CD4-positive, alpha-beta T cell treated with Interleukin-17A for 4 hours (primary cell): ENCODE data around the gene THSD8.

ENCODE experiments used
- DNase-seq: peaks from one replicate; pipeline ENCODE4 v3.0.0-alpha.2; 2020; ENCODE audit warnings: mixed read lengths

THSD8 gene

DNA sequence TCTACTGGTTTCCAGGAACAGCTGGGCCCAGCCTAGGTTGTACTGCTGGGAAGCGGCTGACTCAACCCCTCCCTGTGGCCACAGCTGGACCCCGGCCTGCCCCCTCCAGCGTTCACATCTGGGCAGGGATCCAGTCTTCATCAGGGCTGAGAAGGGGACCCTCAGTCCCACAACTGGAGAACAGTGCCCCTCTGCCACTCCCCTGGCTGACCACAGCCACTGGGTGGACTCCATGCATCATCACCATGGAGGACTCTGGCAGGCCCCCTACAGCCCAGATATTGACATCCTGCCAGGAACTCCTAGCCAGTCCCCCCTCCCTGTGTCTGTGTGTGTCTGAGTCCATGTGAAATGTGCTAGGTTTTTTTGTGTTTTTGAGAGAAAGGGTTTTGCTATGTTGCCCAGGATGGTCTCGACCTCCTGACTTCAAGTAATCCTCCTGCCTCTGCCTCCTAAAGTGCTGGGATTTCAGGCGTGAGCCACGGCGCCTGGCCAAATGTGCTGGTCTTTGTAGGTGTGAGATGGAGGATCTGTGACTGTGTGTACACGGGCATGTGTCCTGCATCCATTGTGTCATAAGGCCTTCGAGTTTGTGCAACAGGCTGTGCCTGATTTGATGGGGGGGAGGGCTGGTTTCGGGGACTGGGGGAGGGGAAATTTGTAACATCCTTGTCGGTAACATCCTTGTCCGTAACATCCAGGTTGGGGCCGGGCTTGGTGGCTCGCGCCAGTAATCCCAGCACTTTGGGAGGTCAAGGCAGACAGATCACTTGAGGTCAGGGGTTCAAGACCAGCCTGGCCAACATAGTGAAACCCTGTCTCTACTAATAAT, 22.5 kb upstream of the THSD8 start:
- DNase-seq: no peak

DNA sequence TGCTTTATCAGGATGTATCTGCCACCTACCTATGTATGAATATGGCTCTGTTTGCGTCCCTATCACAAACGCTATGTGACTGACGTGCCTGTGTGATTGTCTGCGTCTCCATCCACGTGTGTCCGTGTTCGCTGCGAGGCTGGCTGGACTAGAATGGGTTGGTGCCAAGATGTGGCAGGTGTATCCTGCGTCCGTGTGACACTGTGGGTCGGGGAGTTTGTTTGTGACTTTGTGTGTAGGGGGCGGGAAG, 19.8 kb upstream of the THSD8 start:
- DNase-seq: no peak

DNA sequence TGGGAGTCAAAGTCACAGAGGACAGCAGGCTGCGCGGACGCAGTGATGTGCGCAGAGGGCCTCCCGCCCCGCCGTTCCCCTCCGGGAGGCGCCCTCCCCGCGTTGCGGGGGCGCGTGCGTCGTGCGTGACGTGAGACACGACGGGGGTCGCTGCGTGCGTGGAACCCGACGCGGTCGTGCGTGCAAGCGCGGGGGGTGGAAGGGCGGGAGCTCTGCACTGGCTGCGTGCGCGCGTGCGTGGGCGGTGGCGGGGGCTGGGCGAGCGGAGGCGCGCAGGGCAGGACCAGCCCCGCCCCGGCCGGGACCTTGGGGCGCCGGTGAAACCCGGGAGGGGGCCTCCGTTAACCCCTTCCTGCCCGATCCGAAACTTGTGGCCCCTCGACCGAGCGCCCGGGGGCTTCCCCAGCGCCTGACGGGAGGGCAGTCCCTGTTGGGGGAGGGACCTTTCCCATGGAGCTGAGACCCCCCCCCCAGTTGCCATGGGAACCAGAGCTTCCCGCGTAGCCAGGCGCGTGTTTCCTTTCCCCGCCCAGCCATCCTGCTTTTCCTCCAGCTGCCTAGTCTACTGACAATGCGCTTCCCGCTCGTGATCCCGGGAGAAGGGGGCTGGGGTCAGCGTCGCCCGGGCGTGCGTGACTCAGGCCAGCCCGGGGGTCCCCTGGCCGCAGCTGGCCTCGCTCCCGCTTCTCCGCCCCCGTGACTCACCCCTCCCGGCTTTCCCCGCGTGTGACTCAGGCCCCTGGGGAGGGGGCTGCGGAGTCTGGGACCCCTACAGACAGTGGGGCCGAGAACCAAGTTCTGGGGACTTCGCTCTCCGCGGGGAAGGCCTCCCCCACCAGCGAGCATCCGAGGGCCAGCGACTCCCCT, 19.2 kb upstream of the THSD8 start:
- peak; percentile 96 for DNase-seq

DNA sequence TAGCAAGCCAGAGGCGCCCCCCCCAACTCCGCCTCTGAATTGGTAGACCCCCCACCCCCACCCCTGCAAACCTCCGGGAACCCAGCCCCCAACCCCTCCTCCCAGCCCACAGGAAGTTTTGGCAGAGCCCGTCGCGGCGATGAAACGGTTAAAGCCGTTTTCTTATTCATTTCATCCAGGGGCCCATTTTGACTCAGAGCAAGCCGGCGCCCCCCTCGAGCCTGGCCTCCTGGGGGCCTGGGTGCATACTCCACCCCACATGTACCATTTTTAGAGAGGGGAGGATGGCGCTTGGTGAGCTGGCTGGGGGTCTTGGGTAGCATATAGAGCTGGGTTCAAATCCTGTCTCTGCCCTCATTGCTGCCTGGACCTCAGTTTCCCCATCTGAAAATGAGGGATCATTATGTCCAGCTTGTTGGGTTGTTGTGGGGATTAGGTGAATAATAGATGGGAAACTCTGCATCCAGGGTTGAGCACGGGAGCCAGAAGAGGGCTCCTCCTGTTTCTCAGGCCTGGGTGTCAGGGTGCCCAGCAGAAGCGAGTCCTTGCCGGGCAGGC, 18.5 kb upstream of the THSD8 start:
- peak; percentile 49 for DNase-seq

DNA sequence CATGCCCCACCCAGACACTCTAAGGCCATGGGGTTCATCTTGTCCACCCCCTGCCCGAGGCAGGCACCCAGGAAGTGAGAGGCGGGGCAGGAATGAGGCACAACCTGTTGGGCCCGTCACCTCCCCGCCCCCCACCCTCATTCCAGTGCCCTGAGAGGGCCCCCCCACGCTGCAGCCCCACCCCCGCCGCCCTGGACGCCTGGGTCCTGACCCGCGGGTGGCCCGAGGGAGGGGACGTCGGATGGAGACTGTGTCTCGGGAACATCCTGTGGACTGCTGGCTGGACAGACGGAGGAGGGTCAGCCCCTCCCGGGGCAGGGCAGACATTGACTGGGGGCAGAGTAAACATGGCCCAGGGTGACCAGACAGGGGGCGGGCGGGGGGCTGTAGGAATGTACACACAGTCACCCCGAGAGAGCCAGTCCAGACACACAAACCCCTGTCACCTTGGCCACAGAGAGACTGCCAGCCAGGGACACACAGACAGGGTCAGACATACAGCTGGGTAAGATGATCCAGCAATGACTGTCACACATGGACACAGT, 17.9 kb upstream of the THSD8 start:
- DNase-seq: peak; percentile 30

DNA sequence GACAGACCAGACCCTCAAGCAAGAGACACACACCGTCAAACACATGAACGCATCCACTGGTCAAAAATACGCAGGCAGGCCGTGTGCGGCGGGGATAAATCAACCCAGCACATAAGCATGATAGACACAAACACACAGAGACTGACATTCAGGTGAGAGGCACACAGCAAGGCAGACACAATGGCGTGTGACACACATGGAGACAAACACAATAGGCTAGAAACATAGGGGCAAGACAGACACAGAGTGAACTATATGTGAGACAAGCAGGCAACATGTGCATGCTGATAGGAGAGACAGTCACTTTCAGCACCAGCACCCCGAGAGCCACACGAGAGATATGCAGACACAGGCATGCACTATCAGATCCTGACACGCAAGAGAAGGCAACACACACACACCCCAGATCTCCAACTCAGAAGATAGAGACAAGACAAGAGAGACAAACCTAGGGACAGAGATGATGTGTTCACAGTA, 17.4 kb upstream of the THSD8 start:
- DNase-seq: peak; percentile 42

DNA sequence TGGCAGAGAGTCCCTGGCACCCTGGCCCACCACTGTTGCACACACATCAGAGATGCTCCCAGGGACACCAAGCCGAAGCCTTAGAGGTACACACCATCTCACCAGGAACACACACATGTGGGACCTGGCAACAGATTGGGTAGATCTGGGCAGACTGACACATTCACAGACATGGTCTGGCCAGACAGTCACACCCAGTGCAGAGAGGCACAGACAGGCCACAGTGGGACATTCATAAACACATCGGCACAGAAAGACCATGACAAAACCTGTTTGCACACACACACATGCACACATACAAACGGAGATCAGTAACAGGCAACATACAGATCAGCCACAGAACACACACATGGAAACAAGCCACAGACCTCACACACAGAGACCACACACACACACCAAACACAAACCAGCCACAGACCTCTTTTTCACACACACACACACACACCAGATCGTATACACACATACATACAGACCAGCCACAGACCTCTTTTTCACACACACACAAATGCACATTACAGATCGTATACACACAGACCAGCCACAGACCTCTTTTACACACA, 16.9 kb upstream of the THSD8 start:
- peak; percentile 26 for DNase-seq

DNA sequence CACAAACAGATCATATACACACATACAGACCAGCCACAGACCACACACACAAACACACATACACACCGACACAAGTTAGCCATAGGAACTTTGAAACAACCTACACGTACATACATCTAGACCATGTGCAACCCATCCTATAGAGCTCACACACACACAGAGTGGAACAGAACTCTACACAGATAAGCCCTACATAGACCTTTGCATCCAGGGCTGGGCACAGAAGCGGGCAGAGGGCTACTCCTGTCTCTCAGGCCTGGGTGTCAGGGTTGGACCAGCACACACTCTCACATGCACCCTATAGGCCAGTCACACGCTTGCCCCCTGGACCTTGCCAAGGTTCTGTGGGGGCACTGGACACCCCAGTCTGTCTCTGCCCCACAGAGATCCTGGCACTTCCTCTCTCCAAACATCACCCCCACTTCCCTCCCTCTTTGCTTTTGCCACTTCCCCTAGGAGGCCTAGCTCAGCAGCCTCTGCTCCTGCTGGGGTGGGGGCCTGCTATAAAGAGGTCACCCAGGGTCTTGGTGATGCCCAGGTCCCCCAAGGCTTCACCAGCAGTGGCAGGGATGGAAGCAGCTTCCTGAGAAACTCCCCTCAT, 16.3 kb upstream of the THSD8 start:
- no peak for DNase-seq

DNA sequence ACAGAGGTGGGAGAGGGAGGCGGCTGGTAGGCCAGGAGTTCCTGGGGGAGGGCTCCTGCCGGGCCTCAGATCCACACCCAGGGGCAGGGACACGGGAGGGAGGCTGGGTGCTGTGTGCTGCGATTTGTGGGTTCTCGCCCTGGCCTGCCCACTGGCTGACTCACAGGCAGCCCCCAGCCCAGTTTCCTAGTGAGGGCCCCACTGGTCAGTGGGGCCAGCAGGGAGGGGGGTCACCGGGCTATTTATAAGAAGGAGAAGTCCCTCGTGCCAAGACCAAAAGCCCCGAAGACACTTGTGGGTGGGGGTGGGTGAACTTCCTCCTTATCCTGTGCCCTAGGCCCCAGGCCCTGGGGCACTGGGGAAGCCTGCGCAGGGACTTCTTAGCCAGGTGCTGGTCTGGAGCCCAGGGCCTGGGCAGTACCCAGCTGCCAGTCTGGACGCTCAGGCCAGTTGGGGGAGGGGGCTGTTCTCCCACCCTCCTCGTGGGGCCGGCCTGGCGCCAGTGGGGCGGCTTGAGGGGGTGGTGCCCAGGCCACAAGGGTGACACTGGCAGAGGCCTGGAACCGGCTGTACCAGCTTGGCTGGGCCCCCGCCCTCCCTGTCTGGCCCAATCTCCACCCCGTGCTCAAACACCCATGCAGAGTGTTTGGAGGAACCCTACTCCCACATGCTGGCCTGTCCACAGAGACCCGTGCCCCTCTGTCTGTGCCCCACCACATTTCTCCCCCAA, 15.6 kb upstream of the THSD8 start:
- DNase-seq: peak; percentile 30

DNA sequence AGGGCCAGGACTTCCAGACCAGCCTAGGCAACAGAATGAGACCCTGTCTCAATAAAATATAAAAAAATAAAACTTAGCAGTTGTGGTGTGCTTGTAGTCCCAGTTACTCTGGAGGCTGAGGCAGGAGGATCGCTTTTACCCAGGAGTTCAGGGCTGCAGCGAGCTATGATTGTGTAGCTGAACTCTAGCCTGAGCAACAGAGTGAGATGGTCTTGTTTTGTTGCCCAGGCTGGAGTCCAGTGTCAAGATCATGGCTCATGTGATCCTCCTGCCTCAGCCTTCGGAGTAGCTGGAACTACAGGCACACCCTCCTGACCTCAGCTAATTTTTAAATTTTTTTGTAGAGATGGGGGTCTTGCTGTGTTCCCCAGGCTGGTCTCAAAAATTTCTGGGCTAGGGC, 14.9 kb upstream of the THSD8 start:
- no peak for DNase-seq

DNA sequence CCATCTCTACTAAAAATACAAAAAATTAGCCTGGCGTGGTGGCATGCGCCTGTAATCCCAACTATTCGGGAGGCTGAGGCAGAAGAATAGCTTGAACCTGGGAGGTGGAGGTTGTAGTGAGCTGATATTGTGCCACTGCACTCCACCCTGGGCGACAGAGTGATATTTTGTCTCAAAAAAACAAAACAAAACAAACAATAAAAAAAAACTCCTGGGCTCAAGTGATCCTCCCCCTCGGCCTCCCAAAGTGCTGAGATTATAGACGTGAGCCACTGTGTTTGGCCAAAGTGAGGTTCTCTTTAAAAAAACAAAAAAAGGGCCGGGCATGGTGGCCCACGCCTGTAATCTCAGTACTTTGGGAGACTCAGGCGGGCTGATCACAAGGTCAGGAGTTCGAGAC, 14.4 kb upstream of the THSD8 start:
- DNase-seq: no peak

DNA sequence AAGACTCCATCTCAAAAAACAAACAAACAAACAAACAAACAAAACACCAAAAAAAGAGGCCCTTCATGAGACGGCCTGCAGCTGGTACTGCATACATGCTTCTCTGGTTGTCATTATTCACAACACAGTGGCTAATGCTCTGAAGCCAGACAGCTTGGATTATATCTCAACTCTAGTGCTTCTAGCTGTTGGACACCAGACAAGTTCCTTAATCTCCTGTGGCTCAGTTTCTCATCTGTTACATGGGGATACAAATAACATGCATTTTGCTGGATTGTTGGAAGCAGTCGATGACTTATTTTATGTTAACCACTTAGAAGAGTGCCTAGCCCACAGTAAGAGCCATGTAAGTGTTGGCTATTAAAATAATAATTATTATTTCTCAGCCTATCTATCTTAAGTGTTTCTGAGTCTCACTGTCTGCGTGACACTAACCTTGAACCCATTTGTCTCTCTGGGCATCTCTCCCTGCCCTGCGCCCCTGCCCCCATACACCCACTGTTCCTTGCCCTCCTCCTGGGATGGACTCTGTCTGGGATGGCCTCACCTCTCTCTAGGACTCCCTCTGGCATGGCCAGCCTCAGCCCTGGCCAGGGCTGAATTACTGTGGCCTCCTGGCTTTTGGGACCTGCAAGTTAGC, 13.7 kb upstream of the THSD8 start:
- no peak for DNase-seq

DNA sequence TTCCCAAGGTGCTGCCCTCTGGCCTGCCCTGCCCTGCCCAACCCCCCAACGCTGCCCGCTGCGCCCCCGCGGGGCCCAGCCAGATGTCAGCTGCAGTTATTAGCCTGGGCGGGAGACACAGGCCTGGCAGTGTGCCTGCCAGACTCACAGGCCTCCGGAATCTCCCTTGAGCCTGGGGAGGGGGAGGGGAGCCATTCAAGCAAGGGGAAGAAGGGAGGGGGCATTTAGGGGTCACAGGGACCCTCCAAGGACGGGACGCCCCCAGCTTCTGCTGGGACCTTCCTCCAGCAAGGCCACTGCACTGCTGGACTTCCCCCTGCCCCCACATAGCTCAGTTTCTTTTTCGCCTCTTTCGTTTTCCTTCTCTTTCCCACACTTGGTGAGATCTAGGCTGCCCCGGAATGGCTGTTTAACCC, 13.2 kb upstream of the THSD8 start:
- DNase-seq: peak; percentile 37

DNA sequence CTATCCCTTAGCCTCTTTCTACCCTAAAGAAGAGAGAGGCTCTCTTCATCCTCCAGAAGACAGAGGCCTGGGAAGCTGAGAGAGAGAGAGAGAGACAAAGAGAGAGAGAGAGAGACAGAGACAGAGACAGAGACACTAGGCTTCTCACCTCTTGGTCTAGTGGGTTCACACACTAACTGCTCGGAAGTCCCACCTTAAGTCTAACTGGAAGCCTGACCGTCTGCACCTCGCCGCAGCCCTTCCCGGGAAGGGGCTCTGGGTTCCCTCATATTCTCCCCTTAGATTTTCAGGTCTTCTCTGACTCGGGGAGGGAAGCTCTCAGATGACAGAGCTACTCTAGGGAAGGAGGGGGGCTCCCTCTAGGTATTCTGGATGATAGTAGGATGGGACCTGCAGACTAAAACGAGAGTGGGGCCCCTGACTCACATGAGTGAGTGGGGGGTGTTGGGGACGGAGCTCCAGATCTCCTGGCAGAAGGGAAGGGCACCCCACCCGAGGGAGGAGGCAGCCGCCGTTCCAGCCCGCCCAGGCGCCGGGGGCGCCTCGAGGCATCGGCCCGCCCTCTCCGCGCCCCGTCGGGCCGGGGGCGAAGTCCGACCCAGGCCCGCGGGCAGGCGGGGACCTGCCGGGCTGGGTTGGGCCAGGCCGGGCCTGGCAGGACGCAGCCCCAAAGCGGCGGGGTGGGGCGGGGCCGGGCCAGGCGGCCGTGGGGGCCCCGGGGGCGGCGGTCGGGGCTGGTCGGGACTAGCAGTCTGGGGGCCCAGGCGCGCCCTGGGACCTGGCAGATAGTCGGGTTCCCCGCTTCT, 12.6 kb upstream of the THSD8 start:
- peak; percentile 27 for DNase-seq

DNA sequence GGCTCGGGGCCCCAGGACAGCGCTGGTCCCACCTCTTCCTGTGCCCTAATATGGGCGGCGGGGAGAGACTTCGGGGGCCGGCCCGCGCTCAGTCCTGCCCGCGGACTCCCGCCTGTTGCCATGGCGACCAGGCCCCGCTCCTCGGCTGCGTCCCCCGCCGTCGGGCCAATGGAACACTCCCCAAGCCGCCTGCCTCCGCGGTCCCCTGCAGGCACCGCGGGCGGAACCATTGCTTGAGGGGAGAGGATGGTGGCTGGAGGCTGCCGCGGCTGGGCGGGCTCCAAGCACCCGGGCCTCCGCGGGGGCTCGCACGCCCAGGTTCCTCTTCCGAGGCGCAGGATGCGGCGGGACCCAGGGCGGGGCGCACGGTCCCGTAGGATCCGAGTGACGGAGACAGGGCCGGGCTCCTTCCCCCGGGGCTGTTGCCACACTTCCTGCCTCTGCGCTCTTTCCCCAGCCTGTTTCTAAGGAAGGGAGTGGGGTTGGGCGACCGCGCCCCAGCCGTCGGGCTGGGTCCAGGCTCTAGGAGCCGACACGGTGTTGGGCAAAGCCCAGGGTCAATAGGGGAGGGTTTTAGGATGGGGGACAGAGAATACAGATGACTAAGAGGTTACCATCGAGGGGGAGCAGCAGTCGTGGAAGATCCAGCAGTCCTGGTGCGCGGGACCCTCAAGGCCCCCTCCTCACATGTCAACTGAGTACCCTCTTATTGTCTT, 11.8 kb upstream of the THSD8 start:
- DNase-seq: peak; percentile 87

DNA sequence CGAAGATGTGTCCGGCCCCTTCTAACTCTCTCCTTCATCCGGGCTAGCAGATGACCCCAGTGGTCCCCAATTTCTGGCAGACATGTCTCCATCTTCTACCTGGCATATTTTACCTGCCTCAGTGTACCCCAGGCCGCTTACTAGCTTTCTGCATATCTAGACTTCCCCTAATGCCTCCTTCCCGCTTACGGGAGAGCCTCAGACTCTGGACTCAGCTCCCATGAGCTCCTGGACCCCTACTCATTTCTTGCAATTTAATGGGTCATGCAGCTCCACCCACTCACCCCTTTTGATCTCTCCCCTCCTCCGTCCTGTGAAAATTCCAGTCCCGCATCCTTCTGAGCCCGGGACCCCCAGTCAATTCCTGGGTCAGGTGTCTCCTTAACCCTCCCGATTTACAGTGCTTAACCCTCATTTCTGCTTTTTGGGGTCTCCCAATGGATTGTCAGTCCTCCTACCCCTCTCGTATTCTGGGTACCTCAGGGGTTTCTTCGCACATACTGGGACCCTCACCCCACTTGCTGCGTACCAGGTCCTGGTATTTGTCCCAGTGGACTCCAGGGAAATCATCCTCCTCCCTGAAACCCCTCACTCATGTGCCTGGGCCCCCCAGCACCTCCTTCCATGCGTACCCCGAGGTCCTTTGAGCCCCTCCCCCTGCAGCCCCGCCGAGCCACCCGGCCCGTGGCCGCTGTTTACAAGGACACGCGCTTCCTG, 11.1 kb upstream of the THSD8 start:
- DNase-seq: peak; percentile 16

DNA sequence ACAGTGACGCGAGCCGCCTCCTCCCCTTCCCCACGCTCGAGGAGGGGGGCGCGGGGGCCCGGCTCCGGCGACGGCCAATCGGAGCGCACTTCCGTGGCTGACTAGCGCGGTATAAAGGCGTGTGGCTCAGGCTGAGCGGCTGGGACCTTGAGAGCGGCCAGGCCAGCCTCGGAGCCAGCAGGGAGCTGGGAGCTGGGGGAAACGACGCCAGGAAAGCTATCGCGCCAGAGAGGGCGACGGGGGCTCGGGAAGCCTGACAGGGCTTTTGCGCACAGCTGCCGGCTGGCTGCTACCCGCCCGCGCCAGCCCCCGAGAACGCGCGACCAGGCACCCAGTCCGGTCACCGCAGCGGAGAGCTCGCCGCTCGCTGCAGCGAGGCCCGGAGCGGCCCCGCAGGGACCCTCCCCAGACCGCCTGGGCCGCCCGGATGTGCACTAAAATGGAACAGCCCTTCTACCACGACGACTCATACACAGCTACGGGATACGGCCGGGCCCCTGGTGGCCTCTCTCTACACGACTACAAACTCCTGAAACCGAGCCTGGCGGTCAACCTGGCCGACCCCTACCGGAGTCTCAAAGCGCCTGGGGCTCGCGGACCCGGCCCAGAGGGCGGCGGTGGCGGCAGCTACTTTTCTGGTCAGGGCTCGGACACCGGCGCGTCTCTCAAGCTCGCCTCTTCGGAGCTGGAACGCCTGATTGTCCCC, 10.4 kb upstream of the THSD8 start, which contains the start of gene JUNB:
Gene JUNB (plus strand): TSS at position 142 of the 706 bp plus-strand sequence. CDS start 286 bp downstream, at position 428.
- peak; percentile 98 for DNase-seq
